Right lobe of liver (tissue), 4 donors: ENCODE measurements around the gene HCN4.

ENCODE experiments used
- CTCF ChIP-seq, 4 donors: fragments of 200-600 bp in 3 of 4; fragments of 450-650 bp in 1 of 4; IDR thresholded peaks; one replicate each; pipeline versions ENCODE4 v1.5.1 to v1.8.0; 2016 to 2022; ENCODE audit warnings: antibody characterized with exemption in 4 of 4, mild to moderate bottlenecking in 2 of 4
- POLR2A ChIP-seq: fragments of 450-650 bp; IDR thresholded peaks from one replicate; pipeline ENCODE4 v1.6.1; 2017; ENCODE audit warnings: antibody characterized with exemption, mild to moderate bottlenecking
- donor health status: DM: no; HTN: no; CAD: no.
- donor health status: DM: no; HTN: no; CAD: no.
- donor health status: DM: no; HTN: yes; CAD: no.

DNA sequence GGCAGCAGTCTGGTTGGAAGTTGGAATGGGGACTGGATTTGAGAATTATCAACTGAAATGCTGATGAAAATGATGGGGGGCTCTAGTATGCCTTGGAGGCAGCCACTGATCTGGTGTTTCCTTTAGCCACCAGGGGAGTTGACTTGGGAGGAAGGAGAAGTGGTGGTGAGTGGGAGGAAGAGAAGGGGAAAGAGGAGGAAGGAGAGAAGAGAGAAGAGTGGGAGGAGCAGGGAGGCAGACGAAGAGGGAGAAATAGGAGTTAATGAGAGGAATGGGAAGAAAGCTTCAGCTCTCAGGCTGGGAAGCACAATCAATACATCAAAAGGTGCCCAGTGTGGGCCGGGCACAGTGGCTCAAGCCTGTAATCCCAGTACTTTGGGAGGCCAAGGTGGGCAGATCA lies 23.3 kb upstream of the HCN4 start:
- TF ChIP-seq CTCF (IDR thresholded peaks at IDR 0.05), result no peak
- no peak for TF ChIP-seq POLR2A
